CD4-positive, alpha-beta T cell treated with Interleukin-10 for 1 hour (primary cell): Measurements from ENCODE around the gene GSX2.

Experiments
- DNase-seq: peaks from one replicate; pipeline ENCODE4 v3.0.0-alpha.2; 2020

Gene GSX2

DNA sequence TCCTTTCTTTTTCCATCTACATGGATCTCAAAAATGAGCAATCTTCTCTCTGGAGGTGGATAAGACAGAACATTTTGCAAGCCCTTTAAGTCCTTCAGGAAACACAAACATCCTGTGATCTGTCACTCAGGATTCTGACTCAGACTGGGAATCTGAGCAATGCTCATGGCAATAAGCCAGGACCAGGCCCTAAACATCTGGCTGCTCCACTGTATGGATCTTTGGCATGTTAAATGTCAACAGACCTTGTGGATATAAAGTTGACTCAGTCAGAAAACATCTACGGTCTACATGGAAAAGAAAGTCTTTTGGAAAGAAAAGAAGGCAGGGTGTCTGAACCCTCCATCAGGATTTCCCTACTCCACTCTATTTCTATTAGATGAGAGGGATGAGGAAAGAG, 17.8 kb upstream of the GSX2 start:
- no peak for DNase-seq

DNA sequence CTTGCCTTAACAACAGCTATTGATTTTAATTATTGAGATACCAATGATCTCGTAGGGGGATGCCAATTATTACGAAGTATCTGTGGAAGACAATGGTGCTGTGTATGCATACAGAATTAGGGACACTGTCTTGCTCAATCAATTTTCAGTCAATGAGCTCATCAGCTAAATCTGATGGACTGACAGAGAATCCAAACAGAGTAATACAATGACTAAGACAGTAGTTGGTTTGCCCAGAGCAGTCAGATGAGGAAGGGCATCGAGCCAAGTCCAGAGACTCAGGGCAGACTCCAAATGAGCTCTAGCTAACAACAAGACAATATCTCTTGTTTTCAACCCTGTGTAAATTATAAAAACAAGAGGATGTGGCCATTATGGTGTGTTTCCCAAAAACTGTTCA, 14.7 kb upstream of the GSX2 start:
- no peak for DNase-seq

DNA sequence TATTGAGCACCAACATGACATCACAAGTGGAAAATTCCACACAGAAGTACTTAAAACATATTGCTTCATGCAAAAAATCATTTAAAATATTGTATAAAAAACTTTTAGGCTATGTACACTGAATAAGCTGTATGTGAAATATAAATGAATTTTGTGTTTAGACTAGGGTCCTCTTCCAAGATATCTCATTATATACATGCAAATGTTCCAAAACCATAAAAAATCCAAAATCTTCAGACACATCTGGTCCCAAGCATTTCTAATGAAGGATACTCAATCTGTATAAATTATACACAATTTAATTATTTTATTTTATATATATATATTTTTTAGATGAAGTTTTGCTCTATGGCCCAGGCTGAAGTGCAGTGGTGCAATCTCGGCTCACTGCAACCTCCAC, 10.1 kb upstream of the GSX2 start:
- no peak for DNase-seq

- no peak for DNase-seq
These were observed 9.6 kb upstream of the GSX2 start for GRCh38 chr4:54090404-54090803.

- peak; percentile 35 for DNase-seq
These were observed 8.9 kb upstream of the GSX2 start for GRCh38 chr4:54090804-54091623.

- DNase-seq, result peak; percentile 86
These were observed 8.1 kb upstream of the GSX2 start for GRCh38 chr4:54091637-54092404.

GRCh38 chr4:54092405-54093323, 7.3 kb upstream of the GSX2 start:
- no peak for DNase-seq

DNA sequence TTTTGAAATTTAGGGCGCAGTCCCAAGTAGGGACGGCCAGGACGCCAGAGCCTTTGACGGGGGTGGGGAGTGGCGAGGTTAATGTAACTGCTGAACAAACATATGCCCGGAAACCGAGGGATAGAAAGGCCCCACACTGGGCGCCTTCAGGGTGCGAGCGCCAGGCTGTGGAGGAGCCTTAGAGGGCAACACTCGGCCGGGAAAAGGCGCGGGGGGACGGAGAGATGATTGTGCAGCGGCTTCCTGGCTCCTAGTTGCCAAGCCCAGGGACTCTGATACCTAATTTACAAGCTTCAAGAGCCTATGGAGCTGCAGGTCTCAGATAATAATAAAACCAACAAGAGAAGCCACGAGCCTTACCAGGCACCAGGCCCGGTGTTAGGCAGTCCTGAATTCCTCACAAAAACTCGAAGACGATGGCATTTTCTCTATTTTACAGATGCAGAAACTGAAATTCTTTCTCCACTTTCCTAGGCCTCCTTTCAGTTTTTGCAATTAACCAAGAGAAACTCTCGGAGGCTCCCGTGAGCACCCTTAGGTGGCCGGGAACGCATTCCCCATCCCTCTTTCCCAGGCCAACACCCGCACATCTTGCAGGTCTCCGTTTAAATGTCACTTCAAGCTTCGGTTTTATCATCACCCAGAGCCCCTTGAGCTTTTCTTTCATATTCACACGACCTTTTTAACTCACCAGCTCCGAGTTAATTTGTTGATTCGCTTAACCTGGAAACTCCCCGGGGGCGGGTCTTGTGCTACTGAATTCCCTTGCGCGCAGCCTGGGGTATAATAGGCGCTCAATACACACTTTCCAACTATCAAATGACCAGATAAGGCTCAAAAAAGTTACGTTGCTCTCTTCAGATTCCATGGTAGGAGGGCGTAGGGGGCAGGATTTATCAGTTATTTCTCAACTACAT, 6.4 kb upstream of the GSX2 start:
- no peak for DNase-seq

GRCh38 chr4:54094451-54094850, 5.5 kb upstream of the GSX2 start:
- DNase-seq, result no peak

DNA sequence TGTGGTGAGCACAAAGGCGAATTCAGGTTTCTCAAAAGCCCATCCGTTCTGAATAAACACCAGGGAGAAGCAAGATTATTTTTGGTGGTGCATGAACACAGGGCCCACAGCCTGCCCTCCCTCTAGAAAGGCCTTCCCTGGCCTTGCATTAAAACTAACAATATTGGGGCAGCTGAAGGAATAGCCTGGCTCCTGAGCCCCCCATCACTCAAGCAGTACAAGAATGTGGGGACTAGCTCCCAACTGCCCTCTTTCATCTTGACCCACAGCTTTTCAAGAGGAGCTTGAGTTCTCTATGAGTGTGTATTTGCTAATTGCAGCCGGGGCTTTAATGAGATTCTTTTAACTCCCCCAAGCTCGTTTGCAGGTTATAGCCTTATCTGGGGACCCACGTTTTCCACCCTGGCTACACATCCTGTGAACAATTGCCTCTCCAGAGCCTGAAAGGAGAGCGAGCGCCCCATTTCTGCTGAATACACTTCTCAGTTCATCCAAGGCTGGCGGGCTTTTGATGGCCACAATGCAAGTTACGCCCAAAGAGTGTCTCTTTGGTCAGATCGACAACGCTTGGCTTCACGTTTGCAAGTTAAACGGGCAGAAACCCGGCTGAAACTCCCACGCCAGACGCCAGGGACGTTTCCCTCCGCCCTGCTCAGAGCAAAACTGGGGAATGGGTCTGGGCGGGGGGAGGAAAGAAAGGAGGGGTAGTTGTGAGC, 4.7 kb upstream of the GSX2 start:
- no peak for DNase-seq

- no peak for DNase-seq
These were observed 3.5 kb upstream of the GSX2 start for GRCh38 chr4:54096295-54096962.

DNA sequence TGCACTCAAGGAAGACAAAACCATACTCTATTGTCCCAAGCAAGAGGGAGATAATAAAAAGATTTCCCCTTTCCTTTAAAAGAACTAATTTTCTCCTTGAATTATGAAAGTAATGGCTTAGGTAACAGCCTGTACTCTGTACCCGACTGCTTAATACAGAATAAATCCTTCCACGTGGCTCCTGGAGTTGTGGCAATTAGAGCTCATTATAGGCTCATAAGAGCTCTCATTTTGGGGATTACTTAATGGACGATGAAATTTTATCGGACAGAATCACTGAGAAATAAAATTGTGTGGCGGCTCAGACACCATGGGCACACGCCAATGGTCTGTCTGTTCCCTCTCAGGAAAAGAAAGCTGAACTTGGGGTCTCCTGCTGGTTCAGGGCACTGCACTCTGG, 2.8 kb upstream of the GSX2 start:
- DNase-seq, result no peak

DNA sequence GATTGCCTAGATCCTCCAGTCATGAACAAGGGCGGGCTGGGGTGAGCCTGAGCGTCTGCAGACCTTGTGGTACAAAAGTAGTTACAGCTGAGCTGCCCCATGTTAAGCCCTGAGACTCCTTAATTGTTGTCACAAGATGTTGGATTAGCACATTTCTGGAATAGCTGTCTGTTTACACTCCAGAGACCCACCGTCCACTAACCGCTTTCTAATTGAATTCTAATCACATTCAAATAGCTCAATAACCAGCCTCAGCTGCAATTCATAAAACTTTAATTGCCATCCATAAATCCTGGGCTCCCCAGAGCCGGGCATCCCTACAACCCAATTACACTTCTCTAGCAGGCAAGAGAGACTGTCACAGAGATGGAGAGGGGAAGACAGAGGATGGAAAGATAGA, 1.6 kb upstream of the GSX2 start:
- no peak for DNase-seq

GRCh38 chr4:54099287-54099747, 646 bp upstream of the GSX2 start:
- DNase-seq, result no peak

DNA sequence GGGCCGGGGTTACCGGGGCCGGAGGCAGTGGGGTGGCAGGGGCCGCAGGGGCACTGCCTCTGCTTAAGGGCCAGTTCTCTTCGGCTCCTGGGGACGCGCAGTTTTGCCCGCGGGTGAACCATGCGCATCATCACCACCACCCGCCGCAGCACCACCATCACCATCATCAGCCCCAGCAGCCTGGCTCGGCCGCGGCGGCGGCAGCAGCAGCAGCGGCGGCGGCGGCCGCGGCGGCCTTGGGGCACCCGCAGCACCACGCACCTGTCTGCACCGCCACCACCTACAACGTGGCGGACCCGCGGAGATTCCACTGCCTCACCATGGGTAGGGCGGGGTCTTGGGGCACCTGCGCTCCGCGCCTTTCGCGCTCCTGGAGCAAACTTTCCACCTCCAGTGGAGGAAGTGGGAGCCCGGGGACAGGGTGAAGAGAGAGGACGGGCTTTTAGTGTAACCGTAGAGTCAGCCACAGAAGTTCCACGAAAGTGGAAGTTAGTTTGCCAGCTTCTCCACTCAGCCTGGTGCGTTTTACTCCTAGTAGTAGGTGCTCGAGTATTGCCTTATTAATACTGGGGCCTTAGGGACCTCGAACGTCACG, 729 bp downstream of the GSX2 start:
- no peak for DNase-seq

- DNase-seq, result no peak
These were observed 1.5 kb downstream of the GSX2 start for GRCh38 chr4:54101190-54102041.

DNA sequence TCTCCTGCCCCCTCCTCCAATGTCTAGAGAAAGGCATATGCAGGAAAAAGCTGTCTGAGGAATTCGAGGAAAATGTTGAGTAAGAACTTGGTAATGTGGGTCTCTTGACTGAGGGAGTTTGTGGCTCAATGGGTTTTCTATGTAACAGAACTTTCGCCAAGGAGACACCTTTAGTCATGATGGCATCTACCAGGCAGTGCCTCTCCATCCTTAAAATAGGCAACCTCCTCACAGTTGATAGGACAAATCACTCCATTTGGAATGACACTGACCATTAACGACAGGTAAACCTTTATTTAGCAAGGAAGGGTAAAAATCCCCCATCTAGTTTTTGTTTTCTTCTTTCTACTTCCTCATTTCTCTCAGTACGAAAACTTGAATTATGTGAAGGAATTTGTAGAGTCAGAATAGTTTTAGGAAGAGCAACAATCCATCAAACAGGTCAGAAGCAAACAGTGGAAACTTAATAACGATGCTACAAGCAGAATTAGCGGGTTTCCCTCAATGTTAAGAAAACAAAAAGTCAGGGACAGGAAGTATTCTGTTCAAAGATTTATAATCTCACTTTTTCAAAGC, 2.7 kb downstream of the GSX2 start:
- DNase-seq, result no peak

GRCh38 chr4:54103190-54103574, 3.2 kb downstream of the GSX2 start:
- no peak for DNase-seq

- no peak for DNase-seq
These were observed 4.9 kb downstream of the GSX2 start for GRCh38 chr4:54104907-54105306.
